Brain microvascular endothelial cell (primary cell): Measurements from ENCODE around the gene COL4A6.

Experiments used
- DNase-seq: peaks from one replicate; pipeline ENCODE4 v3.0.0-alpha.2; 2020
- H3K27ac ChIP-seq: fragments of 250-450 bp; sonication (Bioruptor Pico); 2 replicates; pipeline ENCODE4 v1.5.1; 2020; ENCODE audit warnings: mild to moderate bottlenecking, moderate library complexity
- H3K27me3 ChIP-seq: fragments of 250-450 bp; sonication (Bioruptor Pico); replicated peaks from 2 replicates; pipeline ENCODE4 v1.5.1; 2020; ENCODE audit warnings: mild to moderate bottlenecking
- H3K36me3 ChIP-seq: fragments of 250-450 bp; sonication (Bioruptor Pico); replicated peaks from 2 replicates; pipeline ENCODE4 v1.5.1; 2020; ENCODE audit warnings: mild to moderate bottlenecking
- H3K4me3 ChIP-seq: 2 replicates; pipeline ENCODE4 v1.5.1; 2011; ENCODE audit warnings: low read depth, mild to moderate bottlenecking, control low read depth, low read length, moderate library complexity
- in situ Hi-C: cut with HindIII; loops from 2 replicates; pipeline ENCODE4 v1.10.0; 2017; ENCODE audit warnings: low sequenced_read_pairs, low pct_ligation_motif_present
- TF ChIP-seq, protein P1 (sequence below): IDR thresholded peaks from 2 replicates; pipeline ENCODE4 v1.5.1; 2011; ENCODE audit warnings: low read depth, mild to moderate bottlenecking, moderate library complexity, low read length, control low read depth, inconsistent platforms; ENCODE audit errors: missing control alignments

The COL4A6 gene

DNA sequence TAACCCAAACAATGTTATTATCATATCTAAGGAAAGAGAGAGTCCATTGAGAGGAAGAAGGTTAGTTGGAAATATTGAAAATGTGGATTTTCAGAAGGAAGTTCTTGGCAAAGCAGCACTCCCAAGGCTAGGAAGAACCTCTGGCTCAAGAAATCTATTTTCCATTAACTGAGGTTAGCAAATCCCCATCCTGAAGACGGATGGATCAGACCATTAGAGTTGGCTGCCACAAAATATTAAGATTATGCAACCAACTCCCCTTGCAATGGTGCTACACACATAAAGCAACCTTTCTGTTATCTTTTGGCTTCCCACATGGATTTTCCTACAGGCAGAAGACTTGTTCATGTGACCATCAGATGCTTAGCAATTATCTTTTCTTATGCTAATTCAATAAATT lies 96.3 kb downstream of the COL4A6 start:
- Histone ChIP-seq H3K27me3 (no peaks in the 10 kb centered on the region), H3K27ac (no peak overlapping the region), H3K4me3 (no peak overlapping the region), H3K36me3 (no peaks in the 10 kb centered on the region)
- TF ChIP-seq, protein P1, sequence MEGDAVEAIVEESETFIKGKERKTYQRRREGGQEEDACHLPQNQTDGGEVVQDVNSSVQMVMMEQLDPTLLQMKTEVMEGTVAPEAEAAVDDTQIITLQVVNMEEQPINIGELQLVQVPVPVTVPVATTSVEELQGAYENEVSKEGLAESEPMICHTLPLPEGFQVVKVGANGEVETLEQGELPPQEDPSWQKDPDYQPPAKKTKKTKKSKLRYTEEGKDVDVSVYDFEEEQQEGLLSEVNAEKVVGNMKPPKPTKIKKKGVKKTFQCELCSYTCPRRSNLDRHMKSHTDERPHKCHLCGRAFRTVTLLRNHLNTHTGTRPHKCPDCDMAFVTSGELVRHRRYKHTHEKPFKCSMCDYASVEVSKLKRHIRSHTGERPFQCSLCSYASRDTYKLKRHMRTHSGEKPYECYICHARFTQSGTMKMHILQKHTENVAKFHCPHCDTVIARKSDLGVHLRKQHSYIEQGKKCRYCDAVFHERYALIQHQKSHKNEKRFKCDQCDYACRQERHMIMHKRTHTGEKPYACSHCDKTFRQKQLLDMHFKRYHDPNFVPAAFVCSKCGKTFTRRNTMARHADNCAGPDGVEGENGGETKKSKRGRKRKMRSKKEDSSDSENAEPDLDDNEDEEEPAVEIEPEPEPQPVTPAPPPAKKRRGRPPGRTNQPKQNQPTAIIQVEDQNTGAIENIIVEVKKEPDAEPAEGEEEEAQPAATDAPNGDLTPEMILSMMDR, result no peak
- in situ Hi-C loops, result no loop called here
- no peak for DNase-seq

GRCh38 chrX:108332281-108332680 lies 105.9 kb downstream of the COL4A6 start:
- Histone ChIP-seq H3K27ac (no peak overlapping the region), H3K4me3 (no peak overlapping the region), H3K36me3 (no peaks in the 10 kb centered on the region), H3K27me3 (no peaks in the 10 kb centered on the region)
- no peak for DNase-seq
- TF ChIP-seq, protein P1, result no peak
- in situ Hi-C loops, result no loop called here

- no peaks in the 10 kb centered on the region for H3K27me3 ChIP-seq
- no peak overlapping the region for H3K4me3 ChIP-seq
- no peaks in the 10 kb centered on the region for H3K36me3 ChIP-seq
- TF ChIP-seq, protein P1, result no peak
- in situ Hi-C loops, result no loop called here
- no peak for DNase-seq
- H3K27ac ChIP-seq, result no peak overlapping the region
These were observed 106.9 kb downstream of the COL4A6 start for GRCh38 chrX:108331126-108331909.

GRCh38 chrX:108323751-108324150 lies 114.5 kb downstream of the COL4A6 start:
- no peak for DNase-seq
- in situ Hi-C loops, result no loop called here
- H3K27ac ChIP-seq, result no peak overlapping the region
- H3K4me3 ChIP-seq, result no peak overlapping the region
- no peaks in the 10 kb centered on the region for H3K36me3 ChIP-seq
- TF ChIP-seq, protein P1, result no peak
- no peaks in the 10 kb centered on the region for H3K27me3 ChIP-seq

DNA sequence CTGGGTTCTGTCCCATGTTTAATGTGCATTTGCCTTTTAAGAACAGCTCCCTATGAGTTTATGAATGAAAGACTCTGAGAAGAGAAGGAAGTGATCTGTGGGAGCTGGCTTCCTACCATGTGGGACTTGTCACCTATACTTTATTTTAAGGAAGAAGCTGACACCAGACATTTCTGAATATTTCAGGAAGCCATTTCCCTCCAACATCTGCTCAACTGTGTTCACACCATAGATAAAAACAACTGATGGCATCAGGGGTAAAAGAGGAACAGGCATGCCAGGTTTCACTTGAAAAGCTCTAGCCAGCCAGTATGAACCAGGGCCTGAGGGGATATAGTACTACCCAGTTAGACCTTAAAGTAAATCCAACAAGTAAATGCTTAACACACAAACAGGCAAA lies 116.0 kb downstream of the COL4A6 start:
- DNase-seq, result no peak
- Histone ChIP-seq H3K27me3 (no peaks in the 10 kb centered on the region), H3K27ac (no peak overlapping the region), H3K36me3 (no peaks in the 10 kb centered on the region), H3K4me3 (no peak overlapping the region)
- in situ Hi-C loops, result no loop called here
- TF ChIP-seq, protein P1, result no peak

DNA sequence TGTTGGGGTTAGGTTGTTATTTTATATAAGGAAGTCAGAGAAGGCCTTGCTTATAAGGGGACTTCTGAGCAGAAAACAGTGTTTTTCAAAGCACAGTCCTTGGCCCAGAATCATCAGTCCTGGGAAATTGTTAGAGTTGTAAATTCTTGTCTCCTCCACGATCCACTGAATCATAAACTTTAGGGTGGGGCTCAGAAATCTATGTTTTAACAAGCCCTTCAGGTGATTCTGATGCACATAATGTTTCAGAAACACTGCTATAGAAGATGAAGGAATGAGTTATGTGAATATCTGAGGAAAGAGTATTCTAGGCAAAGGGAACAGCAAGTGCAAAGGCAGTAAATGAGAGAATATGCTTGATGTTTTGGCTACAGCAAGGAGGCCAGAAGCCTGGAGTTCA lies 121.8 kb downstream of the COL4A6 start:
- no peak overlapping the region for H3K4me3 ChIP-seq
- DNase-seq, result no peak
- in situ Hi-C loops, result no loop called here
- no peaks in the 10 kb centered on the region for H3K36me3 ChIP-seq
- H3K27me3 ChIP-seq, result no peaks in the 10 kb centered on the region
- TF ChIP-seq, protein P1, result no peak
- no peak overlapping the region for H3K27ac ChIP-seq
